ENCODE data around the gene SERPINB11. TPM values are rescaled to one million over a fixed set of nuclear protein-coding genes. Genes with fewer than 3 reads are reported as not detected.
A peak's percentile ranks its signal among the peaks of the same experiment; 100 is the strongest.

The SERPINB11 gene
- total RNA-seq, 6 experiments from 2014 or later, result not detected

DNA sequence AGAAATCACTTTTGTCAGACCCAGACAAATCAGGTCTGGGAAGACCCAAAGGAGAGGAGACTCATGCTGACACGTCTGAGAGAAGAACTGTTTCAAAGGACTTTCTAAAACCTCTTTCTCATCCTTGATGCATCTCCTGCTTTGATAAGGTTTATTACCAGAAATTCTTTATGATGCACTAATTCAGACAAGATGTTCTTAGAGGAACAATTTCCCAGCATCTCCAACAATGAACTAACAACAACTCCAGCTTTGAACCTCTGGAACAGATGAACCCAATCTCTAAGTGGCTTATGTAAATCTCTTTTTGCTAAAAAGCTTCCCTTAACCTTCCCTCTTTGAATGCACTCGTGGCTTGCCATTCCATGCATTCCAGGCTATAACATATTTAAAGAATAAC, 15.9 kb upstream of the SERPINB11 start:
- TF ChIP-seq, protein P1, sequence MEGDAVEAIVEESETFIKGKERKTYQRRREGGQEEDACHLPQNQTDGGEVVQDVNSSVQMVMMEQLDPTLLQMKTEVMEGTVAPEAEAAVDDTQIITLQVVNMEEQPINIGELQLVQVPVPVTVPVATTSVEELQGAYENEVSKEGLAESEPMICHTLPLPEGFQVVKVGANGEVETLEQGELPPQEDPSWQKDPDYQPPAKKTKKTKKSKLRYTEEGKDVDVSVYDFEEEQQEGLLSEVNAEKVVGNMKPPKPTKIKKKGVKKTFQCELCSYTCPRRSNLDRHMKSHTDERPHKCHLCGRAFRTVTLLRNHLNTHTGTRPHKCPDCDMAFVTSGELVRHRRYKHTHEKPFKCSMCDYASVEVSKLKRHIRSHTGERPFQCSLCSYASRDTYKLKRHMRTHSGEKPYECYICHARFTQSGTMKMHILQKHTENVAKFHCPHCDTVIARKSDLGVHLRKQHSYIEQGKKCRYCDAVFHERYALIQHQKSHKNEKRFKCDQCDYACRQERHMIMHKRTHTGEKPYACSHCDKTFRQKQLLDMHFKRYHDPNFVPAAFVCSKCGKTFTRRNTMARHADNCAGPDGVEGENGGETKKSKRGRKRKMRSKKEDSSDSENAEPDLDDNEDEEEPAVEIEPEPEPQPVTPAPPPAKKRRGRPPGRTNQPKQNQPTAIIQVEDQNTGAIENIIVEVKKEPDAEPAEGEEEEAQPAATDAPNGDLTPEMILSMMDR (IDR thresholded peaks at IDR 0.05), result no peak
- DNase-seq, result no peak
- no peaks in the 10 kb centered on the region for H3K27me3 Mint-ChIP-seq (ENCODE audit: insufficient read depth)
- peak overlapping the region; percentile 66 for H3K27ac Mint-ChIP-seq
- H3K4me1 Mint-ChIP-seq (ENCODE audit: low read depth), result peaks cover 56% of the 10 kb centered on the region
- peaks cover 18% of the 10 kb centered on the region for H3K36me3 Mint-ChIP-seq (ENCODE audit: low read depth)
- H3K9me3 Mint-ChIP-seq, result peaks cover 16% of the 10 kb centered on the region
- H3K4me3 Mint-ChIP-seq, result no peak overlapping the region

DNA sequence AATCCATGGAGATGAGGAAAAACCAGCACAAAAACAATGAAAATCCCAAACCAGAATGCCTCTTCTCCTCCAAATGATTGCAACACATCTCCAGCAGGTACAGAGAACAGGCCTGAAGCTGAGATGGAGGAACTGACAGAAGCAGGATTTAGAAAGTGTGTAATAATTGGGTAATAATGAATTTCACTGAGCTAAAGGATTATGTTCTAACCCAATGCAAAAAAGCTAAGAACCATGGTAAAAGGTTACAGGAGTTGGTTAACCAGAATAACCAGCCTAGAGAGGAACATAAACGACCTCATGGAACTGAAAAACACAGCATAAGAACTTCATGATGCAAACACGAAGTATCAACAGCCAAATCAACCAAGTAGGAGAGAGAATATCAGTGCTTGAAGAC, 13.7 kb upstream of the SERPINB11 start:
- TF ChIP-seq, protein P1 (IDR thresholded peaks at IDR 0.05), result no peak
- Mint-ChIP-seq H3K27ac (no peak overlapping the region), H3K9me3 (peaks cover 26% of the 10 kb centered on the region), H3K4me3 (no peak overlapping the region), H3K27me3 (ENCODE audit: insufficient read depth) (no peaks in the 10 kb centered on the region), H3K36me3 (ENCODE audit: low read depth) (peaks cover 30% of the 10 kb centered on the region), H3K4me1 (ENCODE audit: low read depth) (peaks cover 34% of the 10 kb centered on the region)
- DNase-seq, result no peak

DNA sequence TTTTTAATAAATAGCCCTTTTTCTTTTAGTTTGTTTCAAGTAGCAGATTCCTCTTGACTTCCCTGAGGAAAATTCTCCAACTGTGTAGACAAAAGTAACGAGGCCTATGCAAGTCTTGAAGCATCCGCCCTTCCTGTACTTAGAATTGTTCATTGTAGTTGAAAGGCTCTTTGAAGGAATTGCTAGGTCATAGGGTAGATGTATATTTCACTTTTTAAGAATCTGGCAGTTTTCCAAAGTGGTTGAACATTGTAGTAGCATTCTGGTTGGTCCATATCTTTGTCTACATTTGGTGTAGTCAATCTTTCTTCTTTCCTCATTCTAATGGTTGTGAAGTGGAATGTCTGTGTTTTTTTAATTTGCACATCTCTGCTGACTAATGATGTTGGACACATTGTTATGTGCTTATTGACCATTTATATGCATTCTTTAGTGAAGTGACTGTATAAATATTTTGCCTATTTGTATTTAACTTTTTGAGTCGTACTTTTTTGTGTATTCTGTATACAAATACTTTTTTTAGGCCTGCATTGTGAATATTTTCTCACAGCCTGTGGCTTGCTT, 5.6 kb upstream of the SERPINB11 start:
- Mint-ChIP-seq H3K36me3 (ENCODE audit: low read depth) (peaks cover 31% of the 10 kb centered on the region), H3K27me3 (ENCODE audit: insufficient read depth) (no peaks in the 10 kb centered on the region), H3K4me3 (no peak overlapping the region), H3K4me1 (ENCODE audit: low read depth) (peaks cover 48% of the 10 kb centered on the region), H3K9me3 (peaks cover 11% of the 10 kb centered on the region), H3K27ac (peak overlapping the region; percentile 58)
- TF ChIP-seq, protein P1 (IDR thresholded peaks at IDR 0.05), result no peak
- DNase-seq, result peak; percentile 69

GRCh38 chr18:63700501-63700900, 2.3 kb upstream of the SERPINB11 start:
- H3K4me3 Mint-ChIP-seq, result no peak overlapping the region
- DNase-seq, result no peak
- H3K27ac Mint-ChIP-seq, result peak overlapping the region; percentile 12; the same call in 1 of the 2 replicates
- peaks cover 49% of the 10 kb centered on the region for H3K4me1 Mint-ChIP-seq (ENCODE audit: low read depth)
- no peaks in the 10 kb centered on the region for H3K9me3 Mint-ChIP-seq
- H3K36me3 Mint-ChIP-seq (ENCODE audit: low read depth), result peaks cover 11% of the 10 kb centered on the region
- TF ChIP-seq, protein P1 (IDR thresholded peaks at IDR 0.05), result no peak
- H3K27me3 Mint-ChIP-seq (ENCODE audit: insufficient read depth), result no peaks in the 10 kb centered on the region

- H3K9me3 Mint-ChIP-seq, result no peaks in the 10 kb centered on the region
- peaks cover 41% of the 10 kb centered on the region for H3K4me1 Mint-ChIP-seq (ENCODE audit: low read depth)
- H3K27me3 Mint-ChIP-seq (ENCODE audit: insufficient read depth), result no peaks in the 10 kb centered on the region
- TF ChIP-seq, protein P1 (IDR thresholded peaks at IDR 0.05), result no peak
- no peak for DNase-seq
- H3K4me3 Mint-ChIP-seq, result no peak overlapping the region
- H3K27ac Mint-ChIP-seq, result no peak overlapping the region
- H3K36me3 Mint-ChIP-seq (ENCODE audit: low read depth), result peaks cover 11% of the 10 kb centered on the region
Observed at GRCh38 chr18:63701952-63702351, 808 bp upstream of the SERPINB11 start.
